Kidney glomerular epithelial cell (primary cell): ENCODE data around the gene TRIM29.
A peak's percentile ranks its signal among the peaks of the same experiment; 100 is the strongest.

Experiments used
- DNase-seq: peaks from one replicate; lab custom pipeline; 2025; lab: John Stamatoyannopoulos, UW

TRIM29 gene

DNA sequence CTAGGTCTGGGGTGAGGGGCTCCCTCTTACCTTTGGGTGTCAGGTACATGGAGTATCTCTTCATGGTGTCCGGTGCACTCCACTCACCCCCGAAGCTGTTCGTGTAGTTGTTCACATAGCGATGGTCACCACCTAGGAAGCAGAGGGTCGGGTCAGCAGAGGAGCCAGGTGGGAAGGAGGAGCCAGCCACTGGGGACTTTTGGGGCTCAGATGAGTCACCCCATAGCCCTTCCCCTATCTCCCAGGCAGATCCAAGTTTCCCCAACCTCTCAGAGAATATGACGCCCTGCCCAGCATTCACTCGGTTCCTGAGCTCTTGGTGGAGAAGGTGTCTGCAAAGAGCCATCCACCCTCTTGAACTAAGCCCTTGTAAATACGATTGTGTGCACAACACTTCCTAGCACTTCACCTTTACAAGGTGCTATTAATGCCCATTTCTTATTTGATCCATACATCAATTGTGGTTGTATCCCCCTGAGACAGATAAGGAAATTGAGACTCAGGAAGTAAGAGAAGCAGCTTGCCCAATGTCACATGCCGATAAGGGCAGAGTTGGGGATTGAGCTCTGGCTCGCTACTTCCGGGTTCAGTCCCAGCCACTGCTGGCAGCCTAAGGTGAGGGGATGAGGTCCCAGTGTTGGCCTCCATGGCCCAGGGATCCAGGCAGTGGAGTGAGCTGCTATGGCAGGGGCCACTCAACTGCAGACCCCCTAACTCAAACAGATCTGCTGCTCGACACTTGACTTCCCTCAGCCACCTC lies 14.8 kb downstream of the TRIM29 start:
- no peak for DNase-seq

DNA sequence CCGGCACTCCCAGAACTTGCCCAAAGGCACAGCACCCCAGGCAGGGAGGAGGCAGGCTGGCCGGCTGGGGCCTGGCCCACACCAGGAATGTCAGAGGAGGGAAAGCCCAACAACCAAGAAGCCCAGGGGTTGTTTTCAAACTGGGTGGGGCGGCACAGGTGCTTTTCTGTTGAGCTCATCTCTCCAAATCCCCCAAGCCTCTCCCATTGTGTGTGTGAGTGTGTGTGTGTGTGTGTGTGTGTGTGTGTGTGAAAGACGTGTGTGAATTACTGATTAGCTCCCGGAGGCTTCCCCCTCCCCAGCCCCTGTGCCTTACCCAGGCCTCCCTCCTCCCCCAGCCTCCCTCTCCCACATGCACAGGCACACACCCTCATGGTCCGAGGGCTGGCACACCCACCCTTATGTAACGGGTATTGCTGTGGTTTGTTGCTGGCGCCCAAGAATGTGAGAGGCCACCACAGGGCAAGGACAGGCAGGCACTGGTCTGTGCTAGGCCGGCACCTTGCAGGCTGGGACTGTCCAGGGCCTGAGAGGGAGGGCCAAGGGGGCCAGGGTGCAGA lies 15.9 kb downstream of the TRIM29 start:
- DNase-seq: peak; percentile 31

DNA sequence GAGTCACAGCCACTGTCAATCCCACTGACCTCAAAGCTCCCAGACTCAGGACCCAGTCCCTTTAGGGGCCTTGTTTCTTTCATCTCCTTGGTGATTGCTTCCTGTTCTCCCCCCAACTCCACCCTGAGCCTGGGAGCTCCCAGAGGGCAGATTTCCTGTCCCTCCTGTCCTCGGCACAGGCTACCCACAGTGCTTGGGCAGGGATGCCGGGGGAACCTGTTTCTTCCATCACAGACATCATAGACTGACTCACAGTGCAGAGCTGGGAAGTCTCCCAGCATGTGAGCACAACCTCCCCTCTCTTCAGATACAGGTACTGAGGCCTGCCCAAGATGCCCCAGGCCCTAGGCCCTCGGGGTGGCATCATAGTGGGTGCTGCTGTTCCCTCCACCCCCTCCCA lies 16.6 kb downstream of the TRIM29 start:
- DNase-seq: no peak

DNA sequence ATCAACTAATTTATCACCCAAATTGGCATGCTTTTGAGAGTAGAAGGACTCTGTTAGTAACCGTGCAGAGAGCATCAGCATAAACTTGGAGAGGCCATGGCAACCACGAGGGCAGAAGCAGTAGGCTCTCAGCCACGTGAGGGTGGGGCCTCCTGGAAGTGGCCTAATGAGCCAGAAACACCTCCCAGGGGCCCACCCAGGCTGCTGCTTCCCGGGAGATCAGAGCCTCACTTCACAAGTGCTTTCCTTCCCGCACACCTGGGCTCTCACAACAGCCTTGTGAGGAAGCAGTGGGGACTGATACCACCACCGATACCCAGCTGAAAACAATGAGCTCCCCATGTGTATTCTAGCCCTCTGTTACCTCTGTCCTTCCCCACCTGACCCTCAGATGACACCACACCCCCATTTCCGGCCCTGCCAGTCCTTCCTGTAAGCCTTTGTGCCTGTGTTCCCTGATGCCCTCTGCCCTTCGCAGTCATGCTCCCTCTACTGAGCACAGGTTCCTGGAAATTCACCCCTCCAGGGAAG lies 17.0 kb downstream of the TRIM29 start:
- DNase-seq: no peak

DNA sequence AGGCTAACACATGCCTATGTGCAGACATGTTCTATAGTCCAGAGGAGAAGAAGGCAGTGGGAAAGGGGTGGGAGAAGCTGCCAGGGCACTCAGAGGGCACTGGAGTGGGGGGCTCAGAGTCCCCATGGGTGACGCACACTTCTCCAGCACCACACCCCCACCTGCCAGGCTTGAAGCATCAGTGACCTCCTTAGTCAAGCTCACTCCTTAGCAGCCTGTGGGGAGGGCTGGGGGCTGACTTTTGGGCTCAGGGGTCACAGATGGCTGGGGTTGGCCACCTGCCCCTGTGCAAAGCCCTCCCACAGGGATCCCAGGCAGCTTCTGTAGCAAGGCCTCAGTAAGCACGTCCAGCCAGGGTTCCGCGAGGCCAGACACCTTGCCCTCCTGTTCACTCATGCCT lies 18.8 kb downstream of the TRIM29 start:
- no peak for DNase-seq

DNA sequence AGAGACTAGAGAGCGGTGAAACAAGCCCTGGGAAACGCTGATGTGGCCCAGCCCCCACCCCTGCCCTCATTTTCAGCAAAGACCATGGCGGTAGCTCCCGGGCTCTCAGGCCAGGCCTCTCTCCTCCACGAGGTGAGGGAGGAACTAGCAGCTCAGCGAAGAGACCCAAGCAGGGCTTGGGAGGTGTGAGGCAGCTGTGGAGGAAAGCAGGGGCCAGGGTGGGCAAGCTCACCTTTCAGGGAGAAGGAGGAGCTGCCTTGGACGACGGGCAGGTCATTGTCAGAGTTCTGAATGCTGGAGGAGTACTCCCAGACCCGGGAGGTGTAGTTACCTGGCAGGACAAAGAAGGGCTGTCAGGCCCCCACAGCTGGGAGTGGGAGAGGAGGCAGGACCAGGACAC lies 19.9 kb downstream of the TRIM29 start:
- no peak for DNase-seq

DNA sequence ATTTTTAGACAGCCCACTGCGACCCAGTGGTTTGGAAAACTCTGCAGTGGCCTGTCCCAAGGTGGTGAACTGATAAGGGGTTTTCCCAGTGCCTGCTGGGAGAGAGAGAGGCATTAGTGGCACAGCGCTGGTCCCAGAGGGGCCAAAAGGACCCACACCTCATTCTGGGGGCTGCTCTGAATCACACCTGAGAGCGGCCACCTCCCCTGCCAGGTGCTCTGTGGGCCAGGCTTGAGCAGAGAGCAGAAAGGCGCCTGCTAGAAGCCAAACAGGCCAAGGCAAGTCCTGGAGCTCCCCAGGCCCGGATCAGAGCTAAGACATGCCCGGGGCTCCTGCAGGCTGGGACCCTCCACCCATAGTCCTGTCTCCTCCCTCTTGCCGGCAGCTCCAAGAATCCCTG lies 20.9 kb downstream of the TRIM29 start:
- no peak for DNase-seq

DNA sequence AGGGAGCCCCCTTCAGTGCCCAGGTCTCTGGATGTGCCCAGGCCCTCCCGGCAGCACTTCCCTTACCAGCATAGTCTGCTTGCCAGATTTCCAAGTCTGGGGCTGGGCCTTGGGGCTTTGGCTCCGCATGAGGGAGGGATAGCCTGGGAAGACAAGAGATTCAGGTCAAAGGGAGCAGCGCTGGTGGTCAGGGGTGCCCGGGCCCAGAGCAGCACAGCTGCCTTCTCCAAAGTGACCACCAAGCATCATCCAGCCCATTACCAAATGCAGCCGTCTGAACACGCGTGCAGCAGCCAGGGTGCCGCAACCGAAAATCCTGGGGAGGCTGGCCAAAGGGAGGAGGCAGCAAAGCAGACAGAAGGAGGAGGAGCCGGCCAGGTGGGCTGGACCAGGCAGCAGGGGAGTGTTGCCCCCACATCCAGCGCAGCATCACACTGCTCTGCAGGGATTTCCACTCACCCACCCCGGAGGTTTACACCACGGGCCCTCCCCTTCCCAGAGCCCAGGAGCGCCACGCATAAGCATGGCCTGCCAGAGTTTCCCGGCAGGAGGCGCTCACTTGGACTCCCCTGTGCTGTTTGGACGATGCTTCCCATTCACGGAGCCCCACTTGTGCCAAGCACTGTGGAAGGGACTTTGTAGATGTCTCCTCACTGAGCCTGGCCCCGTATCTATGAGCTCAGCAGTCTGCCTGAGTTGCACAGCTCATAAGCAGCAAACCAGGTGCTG lies 22.5 kb downstream of the TRIM29 start:
- no peak for DNase-seq

DNA sequence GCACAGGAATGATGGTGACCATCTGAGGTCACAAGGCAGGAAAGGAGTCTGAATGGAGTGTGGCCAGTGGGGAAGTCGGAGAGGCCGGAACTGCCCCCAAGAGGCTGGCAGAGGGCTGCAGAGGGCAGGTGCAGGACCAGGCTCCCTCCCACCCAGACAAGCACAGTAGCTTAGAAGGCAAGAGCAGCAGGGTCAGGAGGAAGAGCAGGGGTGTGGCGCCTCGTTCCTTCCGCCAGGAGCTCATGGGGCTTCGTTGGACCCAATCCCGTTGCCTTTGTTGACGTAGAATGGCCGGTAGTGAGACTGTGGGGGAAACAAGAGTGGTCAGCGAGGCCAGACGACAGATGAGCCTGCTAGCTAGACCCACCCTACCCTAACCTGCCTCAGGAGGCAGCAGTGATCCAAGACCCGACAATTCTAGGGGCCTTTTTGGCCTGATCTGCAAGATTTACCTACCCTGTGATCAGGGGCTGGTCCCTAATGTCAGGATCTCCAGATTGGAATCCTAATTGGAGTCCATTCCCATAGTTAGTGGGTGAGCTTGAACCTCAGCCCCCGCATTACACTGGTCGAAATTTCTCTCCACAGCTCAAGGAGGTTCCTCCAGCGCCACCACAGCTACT lies 25.6 kb downstream of the TRIM29 start:
- no peak for DNase-seq

DNA sequence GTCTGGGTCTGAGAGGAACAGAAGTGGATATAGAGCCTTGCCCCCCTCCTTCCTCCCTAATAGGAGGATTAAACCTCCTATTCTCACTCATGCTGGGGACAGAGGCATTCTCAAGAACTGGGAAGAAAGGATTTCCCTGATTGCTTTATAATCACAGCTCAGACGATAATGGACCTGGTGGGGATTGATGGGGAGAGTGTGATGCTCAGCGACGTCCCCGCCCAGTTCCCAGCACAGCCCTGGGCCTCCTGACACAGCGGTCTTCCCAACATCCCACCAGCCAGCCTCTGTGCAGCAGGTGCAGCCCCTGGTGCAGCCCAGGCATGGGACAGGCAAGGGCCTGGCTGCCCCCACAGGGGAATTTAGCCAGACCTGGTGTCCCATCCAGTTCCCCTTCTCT lies 28.4 kb downstream of the TRIM29 start:
- DNase-seq: no peak

DNA sequence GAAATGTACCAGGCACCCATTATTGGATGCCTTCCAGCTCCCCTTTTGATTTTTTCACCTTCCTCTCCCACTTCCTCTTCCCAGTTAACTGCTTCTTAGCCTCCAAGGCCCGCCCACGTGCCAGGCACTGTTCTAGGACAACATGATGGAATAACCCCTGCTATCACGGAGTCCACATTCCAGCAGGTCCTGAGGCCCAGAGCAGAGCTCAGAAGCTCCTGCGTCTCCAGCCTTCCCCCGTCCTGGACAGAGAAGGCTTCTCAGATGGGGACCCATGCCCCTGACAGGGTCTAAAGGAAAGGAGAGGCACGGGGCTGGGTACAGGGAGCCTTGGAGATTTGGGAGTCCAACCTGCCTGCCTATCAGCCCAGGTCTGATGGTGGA lies 29.1 kb downstream of the TRIM29 start:
- DNase-seq: no peak

DNA sequence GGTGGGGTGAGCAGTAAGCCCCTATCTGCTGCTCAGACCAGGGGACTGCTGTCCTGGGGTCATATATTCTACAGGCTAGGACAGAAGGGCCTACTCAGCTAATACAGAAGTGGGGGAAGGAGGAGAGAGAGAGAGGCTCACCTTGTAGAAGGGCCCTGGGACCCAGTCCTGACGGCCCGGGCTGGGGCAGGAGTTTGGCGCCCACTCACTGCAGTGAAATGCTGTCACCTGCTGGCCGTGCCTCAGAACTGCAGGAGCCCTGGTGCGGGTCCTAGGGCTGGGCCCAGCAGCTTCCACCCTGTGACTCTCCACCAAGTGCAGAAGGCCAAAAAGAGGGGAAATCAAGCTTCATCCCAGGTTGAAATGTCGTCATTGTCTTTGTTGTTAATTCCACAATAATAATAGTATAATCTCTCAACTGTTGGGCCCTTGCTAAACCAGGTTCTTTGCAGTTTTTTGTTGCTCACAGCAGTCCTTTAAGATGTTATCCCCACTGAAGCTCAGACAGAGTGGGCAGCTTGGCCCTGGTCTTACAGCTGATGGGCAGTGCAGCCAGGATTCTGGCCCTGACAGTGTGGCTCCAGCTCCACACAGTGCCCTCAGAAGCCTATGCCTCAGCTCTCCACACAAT lies 29.6 kb downstream of the TRIM29 start:
- DNase-seq: peak; percentile 30

DNA sequence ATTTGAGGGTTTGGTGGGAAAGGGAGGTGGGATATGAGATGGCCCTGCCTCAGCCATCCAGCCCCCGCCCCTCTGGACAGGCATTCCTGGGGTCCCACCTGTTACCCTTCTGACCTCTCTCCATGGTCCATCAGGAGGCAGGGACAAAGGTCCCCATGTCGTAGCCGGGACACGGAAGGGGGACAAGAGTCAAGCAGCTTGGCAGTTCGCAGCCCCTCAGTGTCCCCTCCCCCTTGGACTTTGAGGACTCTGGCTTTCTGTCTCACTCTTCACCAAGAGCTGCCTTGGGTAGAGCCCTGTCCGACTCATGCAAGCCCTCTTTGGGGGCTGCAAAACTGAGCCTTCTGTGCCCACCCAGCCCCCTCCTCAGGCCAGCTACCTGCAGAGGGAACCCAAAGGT lies 30.2 kb downstream of the TRIM29 start:
- DNase-seq: no peak

DNA sequence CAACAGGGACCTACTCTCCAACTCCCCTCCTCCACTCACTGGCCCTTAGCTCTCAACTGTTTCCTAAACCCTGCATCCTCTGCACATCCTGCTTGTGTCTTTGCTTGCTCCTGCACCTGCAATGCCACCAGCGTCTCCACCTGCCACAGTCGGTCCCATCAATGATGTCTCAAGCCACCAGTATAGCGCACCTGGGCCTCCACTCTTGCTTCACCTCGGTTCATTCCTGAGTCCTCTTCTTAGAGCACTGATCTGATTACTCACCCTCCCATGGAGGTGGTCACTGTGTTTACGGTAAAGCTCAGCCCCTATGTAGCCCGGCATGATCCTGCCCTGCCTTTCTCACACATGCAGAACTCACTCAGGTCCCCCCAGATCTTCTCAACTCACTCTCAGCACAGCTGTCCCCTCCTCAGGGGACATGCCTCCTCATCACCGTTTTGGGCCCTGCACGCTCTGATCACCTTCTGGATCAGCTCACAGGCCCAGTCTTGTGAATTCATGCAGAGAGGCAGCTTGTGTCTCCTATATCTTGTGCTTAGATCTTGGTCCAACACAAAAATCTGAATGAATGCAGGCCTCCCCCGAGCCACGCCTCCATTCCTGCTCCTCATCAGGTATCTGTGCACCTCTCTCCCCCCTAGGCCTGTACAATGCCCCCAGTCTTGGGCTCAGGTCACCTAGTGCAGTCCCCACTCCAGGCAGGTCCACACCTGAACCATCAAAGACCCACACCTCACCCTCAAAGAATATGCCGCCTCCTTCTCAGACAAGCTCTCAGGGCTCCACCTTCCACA lies 31.4 kb downstream of the TRIM29 start:
- no peak for DNase-seq

DNA sequence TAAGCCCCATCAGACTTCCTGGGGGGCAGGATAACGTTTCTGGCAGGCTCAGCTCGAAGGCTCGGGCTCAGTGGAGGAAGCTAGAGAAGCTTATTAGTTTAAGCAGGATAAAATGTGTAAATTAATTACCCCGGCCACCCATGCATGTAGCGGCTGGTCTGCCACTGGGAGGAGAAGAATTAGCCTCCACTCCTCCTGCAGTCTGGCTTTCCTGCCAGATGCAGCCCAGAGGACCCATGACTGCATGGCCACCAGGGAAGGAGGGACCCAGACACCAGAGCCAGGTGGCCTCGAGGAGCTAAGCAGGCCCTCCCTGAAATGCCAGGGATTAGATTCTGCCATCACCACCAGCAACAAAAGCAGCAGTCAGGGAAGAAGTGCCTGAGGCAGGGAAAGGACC lies 32.3 kb downstream of the TRIM29 start:
- no peak for DNase-seq

DNA sequence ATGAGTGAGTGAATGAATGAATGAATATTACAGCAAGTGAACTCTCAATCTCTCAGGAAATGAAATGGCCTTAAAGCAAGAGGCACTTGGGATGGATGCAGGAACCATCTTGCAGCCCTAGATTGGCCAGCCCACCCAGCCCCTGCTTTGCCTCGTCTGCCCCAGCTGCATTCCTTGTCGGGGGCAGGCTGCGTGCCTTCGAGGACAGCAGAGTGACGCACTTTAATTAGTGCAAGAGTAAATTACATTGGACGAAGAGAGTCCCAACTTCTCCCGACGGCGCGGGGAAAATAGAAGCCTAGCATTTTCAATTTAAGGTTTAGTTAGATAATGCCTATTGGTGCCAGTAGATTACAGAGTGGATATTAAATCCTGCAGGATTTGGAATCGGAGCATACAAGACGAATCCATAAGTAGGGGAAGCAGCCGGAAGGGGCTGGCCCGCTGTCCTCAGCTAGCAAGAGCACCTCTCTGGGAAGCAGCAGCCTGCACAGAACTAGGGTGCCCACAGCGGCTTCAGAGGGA lies 33.8 kb downstream of the TRIM29 start:
- DNase-seq: no peak

DNA sequence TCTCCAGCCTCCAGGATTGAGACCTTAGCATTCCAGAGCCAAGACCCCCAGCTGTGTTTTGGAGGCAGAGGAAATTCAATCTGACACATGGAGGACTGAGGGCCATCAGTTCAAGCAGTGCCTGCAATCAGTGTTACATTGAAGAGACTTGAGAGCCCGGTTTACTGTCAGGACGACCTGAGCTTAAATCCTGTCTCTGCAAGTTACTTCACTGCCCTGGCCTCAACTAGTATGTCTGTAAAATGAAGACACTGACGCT lies 35.1 kb downstream of the TRIM29 start:
- no peak for DNase-seq

DNA sequence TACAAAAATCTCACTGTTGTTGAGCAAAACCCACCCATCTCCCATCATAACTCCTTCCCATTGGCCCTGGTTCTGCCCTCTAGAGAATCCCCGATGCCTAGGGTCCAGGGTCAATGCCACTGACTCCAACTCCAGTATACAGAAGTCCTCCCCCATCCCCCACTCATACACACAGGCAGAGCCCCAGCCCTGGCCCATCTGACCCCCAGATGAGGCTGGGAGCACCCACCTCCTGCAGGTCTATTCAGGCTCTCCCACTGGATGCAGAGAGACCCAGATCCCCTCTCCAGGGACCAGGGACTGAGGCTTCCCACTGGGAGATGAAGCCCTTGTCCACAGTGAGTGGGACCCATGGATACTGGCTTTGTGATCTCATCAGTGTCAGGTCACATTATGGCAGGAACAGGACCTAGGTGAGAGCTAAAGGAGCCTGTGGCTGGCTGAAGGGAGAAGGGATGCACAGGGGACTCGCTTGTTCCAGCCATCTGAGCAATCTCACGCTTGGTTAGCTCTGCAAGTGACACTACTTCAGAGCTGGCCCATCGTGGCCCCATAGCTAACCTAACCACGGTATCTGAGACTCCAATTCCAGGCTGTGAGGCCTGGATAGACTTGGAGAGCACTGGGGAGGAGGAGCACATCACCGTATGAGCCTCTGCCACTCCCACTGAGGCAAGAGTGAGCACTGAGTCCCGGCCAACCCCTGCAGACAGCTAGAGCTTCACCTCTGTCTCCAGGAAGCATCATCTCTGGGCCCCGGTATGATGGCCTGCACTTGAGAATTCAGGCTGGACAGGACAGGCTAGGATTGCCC lies 35.7 kb downstream of the TRIM29 start:
- DNase-seq: no peak

DNA sequence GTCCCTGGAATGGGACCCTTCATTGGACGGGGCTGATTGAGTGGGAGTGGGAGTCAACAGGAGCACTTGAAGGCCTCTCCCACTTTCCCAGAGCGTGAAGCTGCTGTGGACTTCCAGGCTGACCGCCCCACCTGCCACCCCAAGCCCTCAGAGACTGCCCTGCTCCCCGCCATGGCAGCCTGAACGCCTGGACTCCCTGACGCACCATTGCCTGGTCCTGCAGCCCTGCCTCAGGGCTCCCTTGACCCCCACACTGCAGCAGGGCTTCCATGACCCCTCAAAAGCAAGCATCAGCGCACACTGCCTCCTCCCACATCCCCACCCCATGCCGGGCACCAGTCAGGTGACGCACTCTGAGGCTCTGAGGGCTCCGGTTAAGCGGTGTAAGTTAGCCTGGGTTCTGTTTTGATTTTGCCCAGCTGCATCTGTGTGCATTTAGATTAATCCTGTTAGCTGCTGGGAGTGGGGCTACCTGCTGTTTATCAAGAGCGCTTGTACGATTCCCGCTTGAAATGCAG lies 39.4 kb downstream of the TRIM29 start:
- DNase-seq: no peak

DNA sequence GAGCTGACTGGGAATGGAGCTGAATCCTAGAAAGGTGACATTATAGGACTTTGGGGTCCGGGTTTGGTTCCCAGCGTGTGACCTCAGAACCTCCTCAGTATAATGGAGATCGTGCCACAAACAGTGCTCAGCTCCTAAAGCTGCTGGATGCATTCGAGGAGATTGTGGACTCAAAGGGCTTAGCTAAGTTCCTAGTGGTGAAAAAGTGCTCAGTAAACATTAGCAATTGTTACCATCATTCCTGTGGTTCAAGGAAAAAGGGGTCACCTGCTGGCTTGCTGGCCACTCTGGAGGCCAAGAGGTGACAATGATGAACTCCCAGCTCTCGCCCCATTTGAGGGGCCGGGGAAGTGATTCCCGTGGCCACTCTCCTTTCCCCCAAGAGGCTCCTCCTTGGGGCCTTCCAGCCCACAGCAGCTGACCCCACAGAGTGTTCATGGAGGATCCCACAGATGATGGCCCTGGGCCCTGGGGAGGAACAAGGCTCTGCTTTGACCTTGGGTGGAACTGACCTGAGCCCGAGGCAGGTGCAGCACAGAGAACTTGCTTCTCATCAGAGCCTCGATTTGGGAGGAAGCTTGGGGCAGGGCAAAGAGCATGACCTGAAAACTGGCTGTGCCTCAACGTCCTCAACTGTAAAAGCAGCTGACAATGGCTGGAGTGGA lies 40.1 kb downstream of the TRIM29 start:
- DNase-seq: no peak
